SK-N-SH treated with all-trans-retinoic acid at 6 μM for 48 hours (cell line): ENCODE results near the gene TOB2.

Source experiments
- BACH2 ChIP-seq: fragments of 250-450 bp; sonication (Bioruptor Pico); IDR thresholded peaks from 2 replicates; pipeline ENCODE4 v1.9.0; 2021; ENCODE audit warnings: mild to moderate bottlenecking, borderline replicate concordance
- ESRRG ChIP-seq: fragments of 250-450 bp; sonication (Bioruptor Pico); IDR thresholded peaks from 2 replicates; pipeline ENCODE4 v1.6.1; 2021; ENCODE audit warnings: mild to moderate bottlenecking
- ZC3H10 ChIP-seq: fragments of 250-450 bp; sonication (Bioruptor Pico); IDR thresholded peaks from 2 replicates; pipeline ENCODE4 v1.5.1; 2021; ENCODE audit warnings: mild to moderate bottlenecking, moderate library complexity
- ZFP3 ChIP-seq: fragments of 250-450 bp; sonication (Bioruptor Pico); IDR thresholded peaks from 2 replicates; pipeline ENCODE4 v1.5.0; 2020; ENCODE audit warnings: mild to moderate bottlenecking, moderate library complexity
- ZFP30 ChIP-seq: fragments of 450-650 bp; formaldehyde crosslinking; IDR thresholded peaks from 2 replicates; pipeline ENCODE4 v1.5.0; 2022; ENCODE audit warnings: mild to moderate bottlenecking, moderate library complexity
- ZNF565 ChIP-seq: fragments of 450-650 bp; formaldehyde crosslinking; conservative IDR thresholded peaks from 2 replicates; pipeline ENCODE4 v1.5.0; 2020; ENCODE audit warnings: low read depth, mild to moderate bottlenecking, moderate library complexity
- TF ChIP-seq, protein P1 (sequence below): fragments of 250-450 bp; sonication (Bioruptor Pico); IDR thresholded peaks from 2 replicates; pipeline ENCODE4 v1.5.1; 2020; ENCODE audit warnings: low read depth, mild to moderate bottlenecking, moderate library complexity
- TF ChIP-seq, protein P2 (sequence below): fragments of 250-450 bp; sonication (Bioruptor Pico); IDR thresholded peaks from 2 replicates; pipeline ENCODE4 v1.5.0; 2020; ENCODE audit warnings: mild to moderate bottlenecking, moderate library complexity

DNA sequence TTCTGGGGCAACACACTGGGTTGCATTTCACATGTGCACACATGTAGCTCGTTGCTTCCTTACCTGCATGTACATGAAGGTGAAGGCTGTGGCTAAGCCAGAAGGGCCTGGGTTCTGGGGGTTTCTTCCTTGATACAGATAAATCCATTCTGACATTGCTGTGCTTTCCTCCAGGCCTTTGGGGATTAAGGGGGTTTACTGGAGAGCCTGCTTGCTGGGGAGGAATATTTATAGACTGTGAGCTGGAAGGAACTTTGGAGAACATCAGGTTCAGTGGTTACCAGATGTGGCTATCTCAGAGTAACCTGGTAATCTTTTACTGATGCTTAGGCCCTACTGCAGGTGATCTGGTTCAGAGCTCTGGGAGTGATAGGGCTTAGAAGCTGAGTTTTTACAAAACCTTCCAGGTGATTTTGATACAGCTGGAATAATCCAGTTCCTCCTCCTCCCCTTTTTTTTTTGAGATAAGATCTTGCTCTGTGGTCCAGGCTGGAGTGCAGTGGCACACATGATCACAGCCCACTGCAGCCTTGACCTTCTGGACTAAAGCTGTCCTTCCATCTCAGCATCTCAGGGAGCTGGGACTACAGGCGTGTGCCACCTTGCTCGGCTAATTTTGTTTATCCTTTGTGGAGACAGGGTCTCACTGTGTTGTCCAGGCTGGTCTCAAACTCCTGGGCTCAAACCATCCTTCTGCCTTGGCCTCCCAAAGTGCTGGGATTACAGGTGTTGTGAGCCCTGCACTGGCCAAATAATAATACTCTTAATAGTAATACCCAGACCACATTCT is 42.2 kb upstream of the TOB2 start:
- no peak for TF ChIP-seq BACH2
- no peak for TF ChIP-seq ESRRG (CRISPR knock-in tag)
- TF ChIP-seq, protein P1, sequence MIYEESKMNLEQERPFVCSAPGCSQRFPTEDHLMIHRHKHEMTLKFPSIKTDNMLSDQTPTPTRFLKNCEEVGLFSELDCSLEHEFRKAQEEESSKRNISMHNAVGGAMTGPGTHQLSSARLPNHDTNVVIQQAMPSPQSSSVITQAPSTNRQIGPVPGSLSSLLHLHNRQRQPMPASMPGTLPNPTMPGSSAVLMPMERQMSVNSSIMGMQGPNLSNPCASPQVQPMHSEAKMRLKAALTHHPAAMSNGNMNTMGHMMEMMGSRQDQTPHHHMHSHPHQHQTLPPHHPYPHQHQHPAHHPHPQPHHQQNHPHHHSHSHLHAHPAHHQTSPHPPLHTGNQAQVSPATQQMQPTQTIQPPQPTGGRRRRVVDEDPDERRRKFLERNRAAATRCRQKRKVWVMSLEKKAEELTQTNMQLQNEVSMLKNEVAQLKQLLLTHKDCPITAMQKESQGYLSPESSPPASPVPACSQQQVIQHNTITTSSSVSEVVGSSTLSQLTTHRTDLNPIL (CRISPR knock-in tag): no peak
- TF ChIP-seq ZC3H10 (CRISPR knock-in tag): no peak
- TF ChIP-seq, protein P2, sequence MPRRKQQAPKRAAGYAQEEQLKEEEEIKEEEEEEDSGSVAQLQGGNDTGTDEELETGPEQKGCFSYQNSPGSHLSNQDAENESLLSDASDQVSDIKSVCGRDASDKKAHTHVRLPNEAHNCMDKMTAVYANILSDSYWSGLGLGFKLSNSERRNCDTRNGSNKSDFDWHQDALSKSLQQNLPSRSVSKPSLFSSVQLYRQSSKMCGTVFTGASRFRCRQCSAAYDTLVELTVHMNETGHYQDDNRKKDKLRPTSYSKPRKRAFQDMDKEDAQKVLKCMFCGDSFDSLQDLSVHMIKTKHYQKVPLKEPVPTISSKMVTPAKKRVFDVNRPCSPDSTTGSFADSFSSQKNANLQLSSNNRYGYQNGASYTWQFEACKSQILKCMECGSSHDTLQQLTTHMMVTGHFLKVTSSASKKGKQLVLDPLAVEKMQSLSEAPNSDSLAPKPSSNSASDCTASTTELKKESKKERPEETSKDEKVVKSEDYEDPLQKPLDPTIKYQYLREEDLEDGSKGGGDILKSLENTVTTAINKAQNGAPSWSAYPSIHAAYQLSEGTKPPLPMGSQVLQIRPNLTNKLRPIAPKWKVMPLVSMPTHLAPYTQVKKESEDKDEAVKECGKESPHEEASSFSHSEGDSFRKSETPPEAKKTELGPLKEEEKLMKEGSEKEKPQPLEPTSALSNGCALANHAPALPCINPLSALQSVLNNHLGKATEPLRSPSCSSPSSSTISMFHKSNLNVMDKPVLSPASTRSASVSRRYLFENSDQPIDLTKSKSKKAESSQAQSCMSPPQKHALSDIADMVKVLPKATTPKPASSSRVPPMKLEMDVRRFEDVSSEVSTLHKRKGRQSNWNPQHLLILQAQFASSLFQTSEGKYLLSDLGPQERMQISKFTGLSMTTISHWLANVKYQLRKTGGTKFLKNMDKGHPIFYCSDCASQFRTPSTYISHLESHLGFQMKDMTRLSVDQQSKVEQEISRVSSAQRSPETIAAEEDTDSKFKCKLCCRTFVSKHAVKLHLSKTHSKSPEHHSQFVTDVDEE (CRISPR knock-in tag): no peak
- no peak for TF ChIP-seq ZNF565 (CRISPR knock-in tag)
- no peak for TF ChIP-seq ZFP3 (CRISPR knock-in tag)
- TF ChIP-seq ZFP30 (CRISPR knock-in tag): no peak
